HL-60 (cell line): ENCODE results near the gene PRICKLE2.

Experiments used
- GABPA ChIP-seq: IDR thresholded peaks from 2 replicates; pipeline ENCODE4 v1.6.1; 2012; ENCODE audit warnings: low read depth
- POLR2AphosphoS5 ChIP-seq: IDR thresholded peaks from 2 replicates; pipeline ENCODE4 v1.6.1; 2012; ENCODE audit warnings: low read depth
- SPI1 ChIP-seq: IDR thresholded peaks from 2 replicates; pipeline ENCODE4 v1.6.1; 2012; ENCODE audit warnings: low read depth, mild to moderate bottlenecking, borderline replicate concordance
- TF ChIP-seq, protein P1 (sequence below): IDR thresholded peaks from one replicate; pipeline ENCODE4 v1.5.1; 2011; ENCODE audit warnings: low read length, control low read depth, inconsistent platforms; ENCODE audit not compliant: insufficient read depth
- TF ChIP-seq, protein P2 (sequence below): IDR thresholded peaks from 2 replicates; pipeline ENCODE4 v1.6.1; 2012; ENCODE audit warnings: low read depth; ENCODE audit not compliant: insufficient replicate concordance

DNA sequence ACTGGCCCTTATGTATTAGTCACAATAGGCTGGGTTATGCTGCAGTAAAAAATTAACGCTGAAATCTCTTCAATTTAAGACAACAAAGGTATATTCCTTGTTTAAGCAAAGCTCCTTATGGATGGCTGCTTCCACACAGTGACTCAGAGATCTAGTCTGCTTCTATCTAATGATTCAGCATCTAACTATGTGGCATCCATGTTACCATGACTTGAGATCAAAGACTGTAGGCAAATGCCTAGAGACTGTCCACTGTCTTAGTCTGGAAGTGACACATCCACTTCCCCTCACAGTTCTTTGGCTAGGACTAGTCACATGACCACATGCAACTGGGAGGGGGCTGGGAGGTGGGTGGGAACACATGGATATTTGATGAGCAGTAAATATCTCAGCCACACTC is 140.6 kb downstream of the PRICKLE2 start:
- TF ChIP-seq, protein P1, sequence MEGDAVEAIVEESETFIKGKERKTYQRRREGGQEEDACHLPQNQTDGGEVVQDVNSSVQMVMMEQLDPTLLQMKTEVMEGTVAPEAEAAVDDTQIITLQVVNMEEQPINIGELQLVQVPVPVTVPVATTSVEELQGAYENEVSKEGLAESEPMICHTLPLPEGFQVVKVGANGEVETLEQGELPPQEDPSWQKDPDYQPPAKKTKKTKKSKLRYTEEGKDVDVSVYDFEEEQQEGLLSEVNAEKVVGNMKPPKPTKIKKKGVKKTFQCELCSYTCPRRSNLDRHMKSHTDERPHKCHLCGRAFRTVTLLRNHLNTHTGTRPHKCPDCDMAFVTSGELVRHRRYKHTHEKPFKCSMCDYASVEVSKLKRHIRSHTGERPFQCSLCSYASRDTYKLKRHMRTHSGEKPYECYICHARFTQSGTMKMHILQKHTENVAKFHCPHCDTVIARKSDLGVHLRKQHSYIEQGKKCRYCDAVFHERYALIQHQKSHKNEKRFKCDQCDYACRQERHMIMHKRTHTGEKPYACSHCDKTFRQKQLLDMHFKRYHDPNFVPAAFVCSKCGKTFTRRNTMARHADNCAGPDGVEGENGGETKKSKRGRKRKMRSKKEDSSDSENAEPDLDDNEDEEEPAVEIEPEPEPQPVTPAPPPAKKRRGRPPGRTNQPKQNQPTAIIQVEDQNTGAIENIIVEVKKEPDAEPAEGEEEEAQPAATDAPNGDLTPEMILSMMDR, result no peak
- no peak for TF ChIP-seq POLR2AphosphoS5
- TF ChIP-seq, protein P2, sequence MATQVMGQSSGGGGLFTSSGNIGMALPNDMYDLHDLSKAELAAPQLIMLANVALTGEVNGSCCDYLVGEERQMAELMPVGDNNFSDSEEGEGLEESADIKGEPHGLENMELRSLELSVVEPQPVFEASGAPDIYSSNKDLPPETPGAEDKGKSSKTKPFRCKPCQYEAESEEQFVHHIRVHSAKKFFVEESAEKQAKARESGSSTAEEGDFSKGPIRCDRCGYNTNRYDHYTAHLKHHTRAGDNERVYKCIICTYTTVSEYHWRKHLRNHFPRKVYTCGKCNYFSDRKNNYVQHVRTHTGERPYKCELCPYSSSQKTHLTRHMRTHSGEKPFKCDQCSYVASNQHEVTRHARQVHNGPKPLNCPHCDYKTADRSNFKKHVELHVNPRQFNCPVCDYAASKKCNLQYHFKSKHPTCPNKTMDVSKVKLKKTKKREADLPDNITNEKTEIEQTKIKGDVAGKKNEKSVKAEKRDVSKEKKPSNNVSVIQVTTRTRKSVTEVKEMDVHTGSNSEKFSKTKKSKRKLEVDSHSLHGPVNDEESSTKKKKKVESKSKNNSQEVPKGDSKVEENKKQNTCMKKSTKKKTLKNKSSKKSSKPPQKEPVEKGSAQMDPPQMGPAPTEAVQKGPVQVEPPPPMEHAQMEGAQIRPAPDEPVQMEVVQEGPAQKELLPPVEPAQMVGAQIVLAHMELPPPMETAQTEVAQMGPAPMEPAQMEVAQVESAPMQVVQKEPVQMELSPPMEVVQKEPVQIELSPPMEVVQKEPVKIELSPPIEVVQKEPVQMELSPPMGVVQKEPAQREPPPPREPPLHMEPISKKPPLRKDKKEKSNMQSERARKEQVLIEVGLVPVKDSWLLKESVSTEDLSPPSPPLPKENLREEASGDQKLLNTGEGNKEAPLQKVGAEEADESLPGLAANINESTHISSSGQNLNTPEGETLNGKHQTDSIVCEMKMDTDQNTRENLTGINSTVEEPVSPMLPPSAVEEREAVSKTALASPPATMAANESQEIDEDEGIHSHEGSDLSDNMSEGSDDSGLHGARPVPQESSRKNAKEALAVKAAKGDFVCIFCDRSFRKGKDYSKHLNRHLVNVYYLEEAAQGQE, result no peak
- no peak for TF ChIP-seq GABPA
- no peak for TF ChIP-seq SPI1
